Smooth muscle cell (in vitro differentiated cells): ENCODE data around the gene SFSWAP. TPM values are rescaled to one million over a fixed set of nuclear protein-coding genes. Genes with fewer than 3 reads are reported as not detected.

Experiments
- DNase-seq: peaks from one replicate; lab custom pipeline; 2025; ENCODE audit not compliant: unreplicated experiment; lab: John Stamatoyannopoulos, UW
- H2AFZ ChIP-seq: fragments of 200-600 bp; sonication (generic); 2 replicates; pipeline ENCODE4 v1.6.0; 2016; ENCODE audit warnings: antibody characterized with exemption, low read depth, mild to moderate bottlenecking
- H3F3A ChIP-seq: fragments of 200-600 bp; sonication (generic); 2 replicates; pipeline ENCODE4 v1.6.0; 2017; ENCODE audit warnings: antibody characterized with exemption, low read depth
- H3K27ac ChIP-seq: fragments of 200-600 bp; sonication (generic); 2 replicates; pipeline ENCODE4 v1.5.1; 2016; ENCODE audit warnings: low read depth, mild to moderate bottlenecking
- H3K27me3 ChIP-seq: fragments of 200-600 bp; sonication (generic); 2 replicates; pipeline ENCODE4 v1.6.1; 2016; ENCODE audit warnings: low read depth, mild to moderate bottlenecking
- H3K36me3 ChIP-seq: fragments of 200-600 bp; sonication (generic); 2 replicates; pipeline ENCODE4 v1.5.1; 2016; ENCODE audit warnings: low read depth
- H3K4me1 ChIP-seq: fragments of 200-600 bp; sonication (generic); 2 replicates; pipeline ENCODE4 v1.5.1; 2016; ENCODE audit warnings: low read depth
- H3K4me2 ChIP-seq: fragments of 200-600 bp; sonication (generic); 2 replicates; pipeline ENCODE4 v1.6.0; 2016; ENCODE audit warnings: mild to moderate bottlenecking
- H3K4me3 ChIP-seq: fragments of 200-600 bp; sonication (generic); 2 replicates; pipeline ENCODE4 v1.5.1; 2016; ENCODE audit warnings: mild to moderate bottlenecking
- H3K79me2 ChIP-seq: fragments of 200-600 bp; sonication (generic); 2 replicates; pipeline ENCODE4 v1.6.0; 2016; ENCODE audit warnings: low read depth, mild to moderate bottlenecking
- H3K9ac ChIP-seq: fragments of 200-600 bp; sonication (generic); 2 replicates; pipeline ENCODE4 v1.6.0; 2016; ENCODE audit warnings: low read depth
- H3K9me3 ChIP-seq: fragments of 200-600 bp; sonication (generic); replicated peaks from 2 replicates; pipeline ENCODE4 v1.5.1; 2016; ENCODE audit warnings: low read depth
- H4K20me1 ChIP-seq: fragments of 200-600 bp; sonication (generic); 2 replicates; pipeline ENCODE4 v1.6.0; 2016; ENCODE audit warnings: low read depth
- WGBS: methylation state at CpG from one replicate; pipeline ENCODE4 v1.1.7; 2016; ENCODE audit warnings: low lambda C conversion rate; 5-methylcytosine and 5-hydroxymethylcytosine counted together
- polyA plus RNA-seq: library from polyadenylated mRNA; unstranded; fragments of >200 nt; fragmentation: Nextera tagmentation; extraction: Ambion mirVana; gene quantifications from 2 replicates; pipeline ENCODE4 v1.2.1, GENCODE V29; 2016
- total RNA-seq: library from RNA; depleted of rRNA; stranded (reverse); fragments of >200 nt; gene quantifications from 2 replicates; pipeline ENCODE4 v1.2.3, GENCODE V29; 2014
- TF ChIP-seq, protein P1 (sequence below): fragments of 200-600 bp; sonication (generic); IDR thresholded peaks from 2 replicates; pipeline ENCODE4 v1.5.1; 2017; ENCODE audit warnings: borderline replicate concordance, mild to moderate bottlenecking, antibody characterized with exemption; ENCODE audit not compliant: insufficient read depth, poor library complexity, severe bottlenecking

Gene SFSWAP
- total and polyA plus RNA-seq, 2 experiments from 2014 or later: 24.1 to 32.3 TPM

DNA sequence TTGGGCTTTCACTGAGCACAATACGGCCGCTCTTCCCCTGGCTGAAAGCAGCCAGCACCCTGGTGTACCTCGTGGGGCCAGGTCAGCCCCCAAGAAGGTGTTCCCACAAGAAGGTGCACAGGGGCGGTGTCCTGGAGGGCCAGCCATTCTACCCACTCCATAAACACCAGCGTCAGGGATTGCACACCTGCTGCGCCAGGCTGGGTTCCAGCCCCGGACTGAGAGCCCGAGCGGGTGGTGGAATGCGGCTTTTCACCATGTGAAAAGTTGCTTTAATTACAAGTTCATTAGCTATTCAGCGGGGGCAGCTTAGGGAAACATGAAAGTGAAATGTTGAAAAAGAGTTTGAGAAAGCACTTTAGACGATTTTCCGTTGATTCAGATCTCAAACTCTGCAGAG lies 99.8 kb downstream of the SFSWAP start:
- Histone ChIP-seq H3K4me3 (no peak overlapping the region), H3K9me3 (no peaks in the 10 kb centered on the region), H3K9ac (no peak overlapping the region), H3K4me1 (no peaks in the 10 kb centered on the region), H4K20me1 (no peaks in the 10 kb centered on the region), H3K27me3 (no peaks in the 10 kb centered on the region), H3K79me2 (no peaks in the 10 kb centered on the region), H2AFZ (no peak overlapping the region), H3K4me2 (no peak overlapping the region), H3K27ac (no peak overlapping the region), H3F3A (no peaks in the 10 kb centered on the region), H3K36me3 (no peaks in the 10 kb centered on the region)
- TF ChIP-seq, protein P1, sequence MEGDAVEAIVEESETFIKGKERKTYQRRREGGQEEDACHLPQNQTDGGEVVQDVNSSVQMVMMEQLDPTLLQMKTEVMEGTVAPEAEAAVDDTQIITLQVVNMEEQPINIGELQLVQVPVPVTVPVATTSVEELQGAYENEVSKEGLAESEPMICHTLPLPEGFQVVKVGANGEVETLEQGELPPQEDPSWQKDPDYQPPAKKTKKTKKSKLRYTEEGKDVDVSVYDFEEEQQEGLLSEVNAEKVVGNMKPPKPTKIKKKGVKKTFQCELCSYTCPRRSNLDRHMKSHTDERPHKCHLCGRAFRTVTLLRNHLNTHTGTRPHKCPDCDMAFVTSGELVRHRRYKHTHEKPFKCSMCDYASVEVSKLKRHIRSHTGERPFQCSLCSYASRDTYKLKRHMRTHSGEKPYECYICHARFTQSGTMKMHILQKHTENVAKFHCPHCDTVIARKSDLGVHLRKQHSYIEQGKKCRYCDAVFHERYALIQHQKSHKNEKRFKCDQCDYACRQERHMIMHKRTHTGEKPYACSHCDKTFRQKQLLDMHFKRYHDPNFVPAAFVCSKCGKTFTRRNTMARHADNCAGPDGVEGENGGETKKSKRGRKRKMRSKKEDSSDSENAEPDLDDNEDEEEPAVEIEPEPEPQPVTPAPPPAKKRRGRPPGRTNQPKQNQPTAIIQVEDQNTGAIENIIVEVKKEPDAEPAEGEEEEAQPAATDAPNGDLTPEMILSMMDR: no peak
- DNase-seq: no peak
- 57% methylated on average over 13 of the region's 13 CpGs for WGBS

DNA sequence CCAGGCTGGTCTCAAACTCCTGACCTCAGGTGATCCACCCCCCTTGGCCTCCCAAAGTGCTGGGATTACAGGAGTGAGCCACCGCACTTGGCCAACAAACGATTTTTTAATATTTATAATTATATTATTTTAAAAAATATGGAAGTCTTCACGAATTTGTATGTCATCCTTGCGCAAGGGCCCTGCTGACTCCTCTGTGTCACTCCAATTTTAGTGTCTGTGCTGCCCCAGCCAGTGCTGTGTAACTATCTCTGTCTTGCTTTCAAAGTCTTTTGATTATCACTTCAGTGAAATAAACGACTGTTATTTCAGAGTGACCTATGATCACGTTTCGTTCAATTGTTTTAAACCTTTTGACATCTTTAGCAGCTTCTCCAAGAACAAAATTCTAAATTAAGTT lies 104.2 kb downstream of the SFSWAP start:
- Histone ChIP-seq H3K9ac (no peak overlapping the region), H3K4me1 (no peaks in the 10 kb centered on the region)
- TF ChIP-seq, protein P1: no peak

DNA sequence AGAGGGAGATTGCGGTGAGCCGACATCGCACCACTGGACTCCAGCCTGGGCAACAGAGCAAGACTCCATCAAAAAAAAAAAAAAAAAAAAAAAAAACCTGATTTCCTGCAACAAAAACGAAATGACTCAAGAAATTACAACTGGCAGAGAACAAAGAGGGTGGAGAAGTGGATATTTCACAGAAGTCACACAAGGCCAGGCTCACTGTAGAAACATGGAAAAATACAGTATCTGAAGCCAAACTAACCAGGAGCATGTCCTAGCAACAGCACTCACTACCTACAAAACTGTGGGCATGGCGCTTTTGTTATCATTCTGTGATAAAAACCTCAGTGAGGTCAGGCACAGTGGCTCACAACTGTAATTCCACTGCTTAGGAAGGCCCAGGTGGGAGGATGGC lies 105.6 kb downstream of the SFSWAP start:
- no peak overlapping the region for H3K4me2 ChIP-seq
- no peak overlapping the region for H3K4me3 ChIP-seq
- H3K79me2 ChIP-seq: no peaks in the 10 kb centered on the region
- no peaks in the 10 kb centered on the region for H3K27me3 ChIP-seq
- H3K9me3 ChIP-seq: no peaks in the 10 kb centered on the region
- no peak overlapping the region for H3K9ac ChIP-seq
- 91% methylated on average over 2 of the region's 5 CpGs for whole genome bisulfite sequencing
- no peaks in the 10 kb centered on the region for H3F3A ChIP-seq
- no peaks in the 10 kb centered on the region for H3K4me1 ChIP-seq
- TF ChIP-seq, protein P1: no peak
- H3K27ac ChIP-seq: no peak overlapping the region
- no peaks in the 10 kb centered on the region for H4K20me1 ChIP-seq
- H2AFZ ChIP-seq: no peak overlapping the region
- DNase-seq: no peak
- no peaks in the 10 kb centered on the region for H3K36me3 ChIP-seq

More for the DNA sequence above, 104.2 kb downstream of the SFSWAP start:
- Histone ChIP-seq H3K27ac (no peak overlapping the region), H3K4me2 (no peak overlapping the region), H3K4me3 (no peak overlapping the region), H2AFZ (no peak overlapping the region), H3K9me3 (no peaks in the 10 kb centered on the region), H3K36me3 (no peaks in the 10 kb centered on the region), H3K79me2 (no peaks in the 10 kb centered on the region), H3K27me3 (no peaks in the 10 kb centered on the region), H3F3A (no peaks in the 10 kb centered on the region), H4K20me1 (no peaks in the 10 kb centered on the region)
- no peak for DNase-seq
- WGBS: 94% methylated on average over 7 of the region's 7 CpGs

DNA sequence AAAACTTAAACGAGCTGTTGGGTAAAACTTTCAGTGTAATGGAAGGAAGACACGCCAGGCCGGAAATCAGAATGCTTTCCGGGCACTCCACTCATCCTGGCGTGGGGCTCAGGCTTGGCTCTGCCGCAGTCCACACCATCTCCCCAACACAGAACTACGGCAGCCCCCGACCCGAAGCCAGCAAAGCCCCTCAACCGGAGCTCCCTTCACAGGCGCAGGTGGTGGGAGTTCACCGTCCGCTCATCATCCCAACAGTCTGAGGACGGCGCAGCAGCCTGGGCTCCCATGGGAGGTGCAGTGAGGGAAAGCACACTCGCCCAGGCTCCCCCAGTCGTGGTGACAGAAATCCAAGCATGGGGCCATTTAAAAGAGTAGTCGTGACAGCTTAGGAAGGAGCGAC lies 106.4 kb downstream of the SFSWAP start:
- Histone ChIP-seq H3F3A (no peaks in the 10 kb centered on the region), H3K9ac (no peak overlapping the region), H2AFZ (no peak overlapping the region), H4K20me1 (no peaks in the 10 kb centered on the region), H3K27ac (no peak overlapping the region), H3K9me3 (no peaks in the 10 kb centered on the region), H3K79me2 (no peaks in the 10 kb centered on the region), H3K27me3 (no peaks in the 10 kb centered on the region), H3K4me2 (no peak overlapping the region), H3K4me3 (no peak overlapping the region), H3K36me3 (no peaks in the 10 kb centered on the region), H3K4me1 (no peaks in the 10 kb centered on the region)
- TF ChIP-seq, protein P1: no peak
- no peak for DNase-seq
- 94% methylated on average over 19 of the region's 19 CpGs for WGBS
